Measurements from ENCODE around the gene TCTA. TPM values are rescaled to one million over a fixed set of nuclear protein-coding genes. Genes with fewer than 3 reads are reported as not detected.

TCTA gene
- total RNA-seq (2022; extraction: Qiagen RNA extraction), result 20.1 to 24.8 TPM (median 23.7 TPM) in 5 replicates

GRCh38 chr3:49411968-49412631 lies at the start of gene TCTA, which contains the start of gene RHOA:
Gene TCTA, plus strand, starts transcription at chr3:49412423. Its CDS starts 4 bp downstream, at chr3:49412427.
Gene RHOA, minus strand, starts transcription at chr3:49411976. Its CDS starts 36,387 bp downstream, at chr3:49375589.

GRCh38 chr3:49422379-49423248 lies 10.4 kb downstream of the TCTA start, which contains the start of gene AMT:
Gene AMT, minus strand, starts transcription at chr3:49422473. Its CDS starts 23 bp downstream, at chr3:49422450.

Other genes starting within 250 kb of the TCTA start
- gene CCDC71, start 246.1 kb upstream of the TCTA start, total RNA-seq (2022; extraction: Qiagen RNA extraction), result 12.1 to 15.3 TPM (median 14.5 TPM) in 5 replicates
- gene KLHDC8B, start 240.8 kb upstream of the TCTA start, total RNA-seq (2022; extraction: Qiagen RNA extraction), result 4.3 to 6.4 TPM (median 5.5 TPM) in 5 replicates
- gene C3orf62, start 135.2 kb upstream of the TCTA start, total RNA-seq (2022; extraction: Qiagen RNA extraction), result 1.5 to 2.2 TPM (median 1.9 TPM) in 5 replicates
- gene USP4, start 72.4 kb upstream of the TCTA start, total RNA-seq (2022; extraction: Qiagen RNA extraction), result 10.3 to 14.8 TPM (median 13.2 TPM) in 5 replicates
- gene GPX1, start 54.1 kb upstream of the TCTA start, total RNA-seq (2022; extraction: Qiagen RNA extraction), result 254 to 327 TPM (median 296 TPM) in 5 replicates
- 451 to 557 TPM (median 457 TPM) in 5 replicates for gene RHOA, start 447 bp upstream of the TCTA start, total RNA-seq (2022; extraction: Qiagen RNA extraction)
- gene AMT, start 10.1 kb downstream of the TCTA start, total RNA-seq (2022; extraction: Qiagen RNA extraction), result 0.17 to 0.65 TPM (median 0.30 TPM) in 5 replicates
- 5.2 to 6.7 TPM (median 6.6 TPM) in 5 replicates for gene NICN1, start 16.9 kb downstream of the TCTA start, total RNA-seq (2022; extraction: Qiagen RNA extraction)
- gene DAG1, start 57.8 kb downstream of the TCTA start, total RNA-seq (2022; extraction: Qiagen RNA extraction), result 43.6 to 60.6 TPM (median 52.5 TPM) in 5 replicates
- gene BSN, start 142.1 kb downstream of the TCTA start, total RNA-seq (2022; extraction: Qiagen RNA extraction), result 0.08 to 0.16 TPM (median 0.13 TPM) in 5 replicates